Stimulated activated CD8-positive, alpha-beta memory T cell treated with anti-CD3 and anti-CD28 coated beads, Interleukin-4, amount 100 ng/mL, for 24 hours (primary cell): ENCODE results near the gene JARID2.

ENCODE experiments used
- DNase-seq: peaks from one replicate; pipeline ENCODE4 v3.0.0-alpha.2; 2020; ENCODE audit warnings: low read depth

The JARID2 gene

DNA sequence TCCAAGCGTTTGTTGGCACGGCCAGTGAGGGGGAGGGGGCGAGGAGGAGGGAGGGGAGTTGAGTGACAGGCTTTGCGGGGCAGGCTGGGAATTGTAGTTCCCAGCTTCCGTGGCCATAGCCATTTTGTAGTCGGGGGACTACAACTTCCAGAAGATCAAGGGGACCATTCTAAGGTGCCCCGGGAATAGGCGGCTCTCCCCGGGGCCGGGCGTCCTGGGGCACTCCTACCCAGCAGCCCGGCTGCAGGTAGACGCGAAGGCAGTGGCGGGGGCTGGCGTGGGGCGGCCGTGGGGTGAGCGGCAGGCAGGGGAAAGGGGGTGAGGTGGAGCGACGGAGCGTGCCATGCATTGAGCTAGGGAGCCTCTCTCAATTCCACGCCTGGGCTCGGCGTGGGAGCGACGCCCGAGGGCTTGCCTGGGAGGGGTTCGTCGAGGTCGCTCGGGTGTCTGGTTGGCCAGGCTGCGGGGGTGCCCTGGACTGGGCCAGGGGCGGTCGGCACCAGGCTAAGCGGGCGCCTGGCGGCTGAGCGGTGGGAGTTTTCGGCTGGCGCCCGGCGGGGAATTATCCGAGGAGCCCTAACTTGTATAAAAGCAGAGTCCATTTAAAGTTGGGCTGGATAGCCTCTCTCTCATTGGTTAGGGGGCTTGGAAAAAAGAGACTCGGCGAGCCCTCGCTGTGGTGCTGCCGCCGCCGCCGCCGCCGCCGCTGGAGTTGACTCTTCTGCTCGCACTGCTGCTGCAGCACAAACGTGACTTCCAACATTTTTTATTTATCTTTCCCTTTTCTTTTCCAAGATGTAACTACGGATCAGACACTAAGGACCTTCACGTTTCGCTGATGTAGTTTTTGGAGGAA, at the start of gene JARID2:
Gene JARID2, plus strand, starts transcription at position 709 of the 856 bp plus-strand sequence. CDS start 471 bp downstream, outside the sequence.
- peak; percentile 95 for DNase-seq

GRCh38 chr6:15200087-15200486, 45.8 kb upstream of the JARID2 start:
- DNase-seq, result no peak

DNA sequence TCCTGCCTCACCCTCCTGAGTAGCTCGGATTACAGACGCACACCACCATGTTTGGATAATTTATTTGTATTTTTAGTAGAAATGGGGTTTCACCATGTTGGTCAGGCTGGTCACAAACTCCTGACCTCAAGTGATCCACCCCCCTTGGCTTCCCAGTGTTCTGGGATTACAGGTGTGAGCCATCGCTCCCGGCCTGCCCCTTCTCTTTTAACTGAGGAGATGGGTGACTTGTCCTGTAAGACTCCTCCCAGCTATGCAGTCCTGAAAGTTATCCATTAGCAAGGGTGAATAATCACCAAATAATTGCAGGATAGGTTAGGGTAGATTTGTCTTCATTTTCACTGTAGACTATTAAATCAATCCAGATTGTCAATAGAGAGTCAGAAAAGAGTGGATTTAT, 40.5 kb upstream of the JARID2 start:
- no peak for DNase-seq

DNA sequence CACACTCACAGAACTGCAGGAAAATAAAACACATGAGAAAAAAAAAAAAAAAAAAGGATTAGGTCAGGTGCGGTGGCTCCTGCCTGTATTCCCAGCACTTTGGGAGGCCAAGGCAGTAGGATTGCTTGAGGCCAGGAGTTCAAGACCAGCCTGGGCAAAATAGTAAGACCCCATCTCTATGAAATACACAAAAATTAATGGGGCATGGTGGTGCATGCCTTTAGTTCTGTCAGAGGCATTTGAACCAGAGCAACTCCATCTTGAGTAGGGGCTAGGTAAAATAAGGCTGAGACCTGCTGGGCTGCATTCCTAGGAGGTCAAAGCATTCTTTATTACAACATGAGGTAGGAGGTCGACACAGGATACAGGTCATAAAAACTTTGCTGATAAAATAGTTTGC, 39.0 kb upstream of the JARID2 start:
- DNase-seq, result no peak

GRCh38 chr6:15207923-15208322, 37.9 kb upstream of the JARID2 start:
- DNase-seq, result no peak

- DNase-seq, result no peak
Observed at GRCh38 chr6:15213838-15214400, 31.9 kb upstream of the JARID2 start.

DNA sequence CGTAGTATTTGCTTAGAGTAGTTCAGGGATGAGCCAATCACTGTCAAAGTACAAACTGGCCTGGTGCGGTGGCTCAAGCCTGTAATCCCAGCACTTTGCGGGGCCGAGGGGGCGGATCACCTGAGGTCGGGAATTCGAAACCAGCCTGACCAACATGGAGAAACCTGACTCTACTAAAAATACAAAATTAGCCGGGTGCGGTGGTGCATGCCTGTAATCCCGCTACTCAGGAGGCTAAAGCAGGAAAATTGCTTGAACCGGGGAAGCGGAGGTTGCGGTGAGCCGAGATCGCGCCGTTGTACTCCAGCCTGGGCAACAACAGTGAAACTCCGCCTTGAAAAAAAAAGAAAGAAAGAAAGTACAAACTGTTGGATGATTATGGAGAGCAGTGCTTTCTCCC, 27.5 kb upstream of the JARID2 start:
- no peak for DNase-seq

GRCh38 chr6:15220062-15220461, 25.8 kb upstream of the JARID2 start:
- DNase-seq, result no peak

GRCh38 chr6:15227827-15228318, 18.0 kb upstream of the JARID2 start:
- DNase-seq, result no peak

DNA sequence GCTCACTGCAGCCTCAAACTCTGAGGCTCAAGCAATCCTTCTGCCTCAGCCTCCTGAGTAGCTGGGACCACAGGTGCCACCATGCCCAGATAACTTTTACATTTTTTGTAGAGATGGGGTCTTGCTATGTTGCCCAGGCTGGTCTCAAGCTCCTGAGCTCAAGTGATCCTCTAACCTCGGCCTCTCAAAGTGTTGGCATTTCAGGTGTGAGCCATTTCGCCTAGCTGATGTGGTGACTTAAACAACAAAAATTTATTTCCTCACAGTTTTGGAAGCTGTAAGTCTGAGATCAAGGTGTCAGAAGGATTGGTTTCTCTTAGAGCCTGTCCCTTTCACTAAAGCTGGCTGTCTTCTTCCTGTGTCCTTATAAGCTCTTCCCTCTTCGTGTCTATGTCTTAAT, 15.0 kb upstream of the JARID2 start:
- no peak for DNase-seq

DNA sequence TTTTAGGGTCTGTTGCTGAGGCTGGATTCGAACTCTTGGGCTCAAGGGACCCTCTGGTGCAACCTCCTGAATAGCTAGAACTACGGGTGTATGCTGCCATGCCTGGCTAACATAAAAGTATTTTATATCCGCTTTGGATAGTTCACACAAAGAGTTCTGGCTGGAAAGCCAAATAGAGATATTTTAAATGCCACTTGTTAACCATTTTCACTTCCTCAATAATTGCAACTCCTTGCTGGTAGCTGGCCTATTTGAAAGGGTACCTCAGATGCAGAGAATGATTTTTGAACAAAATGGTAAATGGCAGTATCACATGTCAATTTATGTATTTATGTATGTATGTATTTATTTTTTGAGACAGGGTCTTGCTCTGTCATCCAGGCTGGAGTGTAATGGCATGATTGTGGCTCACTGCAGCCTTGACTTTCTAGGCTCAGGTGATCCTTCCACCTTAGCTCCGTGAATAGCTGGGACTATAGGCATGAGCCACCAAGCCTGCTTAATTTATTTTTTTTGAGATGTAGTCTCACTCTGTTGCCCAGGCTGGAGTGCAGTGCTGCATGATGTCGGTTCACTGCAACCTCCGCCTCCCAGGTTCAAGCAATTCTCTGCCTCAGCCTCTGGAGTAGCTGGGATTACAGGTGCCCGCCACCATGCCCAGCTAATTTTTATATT, 12.9 kb upstream of the JARID2 start:
- no peak for DNase-seq

GRCh38 chr6:15234068-15234758, 11.7 kb upstream of the JARID2 start:
- DNase-seq, result no peak

DNA sequence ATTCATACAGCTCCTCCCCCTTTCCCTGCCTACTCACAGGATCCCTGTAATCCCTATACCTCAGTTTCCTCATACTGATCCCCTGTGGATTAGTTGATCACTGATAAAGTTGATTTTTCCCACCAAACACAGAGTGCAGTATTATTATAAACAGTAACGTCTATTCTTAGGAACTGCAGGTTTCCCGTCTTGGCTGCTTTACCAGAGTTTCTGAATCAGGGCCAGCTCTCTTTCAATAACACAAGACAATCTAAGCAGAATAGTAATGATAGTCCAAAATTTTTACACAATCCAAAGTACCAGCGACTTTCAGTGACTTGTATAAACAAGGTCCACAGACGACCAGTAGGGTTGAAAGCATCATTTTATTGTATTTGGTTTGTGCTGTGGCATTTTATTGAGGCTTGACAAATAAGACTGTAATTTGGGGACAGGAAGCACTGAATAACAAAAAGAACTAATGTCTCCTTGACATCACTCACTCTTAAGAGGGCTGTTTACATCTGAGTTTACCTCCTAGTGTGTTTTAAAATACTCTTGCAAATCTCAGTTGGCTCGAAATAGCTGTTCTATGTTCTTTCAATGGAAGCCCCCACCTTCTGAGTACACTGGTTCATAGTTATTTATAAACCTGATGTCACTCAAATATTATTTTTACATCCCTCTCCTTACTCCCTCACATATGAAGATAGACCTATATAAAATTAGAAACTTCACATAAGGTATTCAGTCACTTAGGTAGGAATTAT, 6.1 kb upstream of the JARID2 start:
- DNase-seq, result no peak

GRCh38 chr6:15242503-15242902, 3.4 kb upstream of the JARID2 start:
- DNase-seq, result no peak

DNA sequence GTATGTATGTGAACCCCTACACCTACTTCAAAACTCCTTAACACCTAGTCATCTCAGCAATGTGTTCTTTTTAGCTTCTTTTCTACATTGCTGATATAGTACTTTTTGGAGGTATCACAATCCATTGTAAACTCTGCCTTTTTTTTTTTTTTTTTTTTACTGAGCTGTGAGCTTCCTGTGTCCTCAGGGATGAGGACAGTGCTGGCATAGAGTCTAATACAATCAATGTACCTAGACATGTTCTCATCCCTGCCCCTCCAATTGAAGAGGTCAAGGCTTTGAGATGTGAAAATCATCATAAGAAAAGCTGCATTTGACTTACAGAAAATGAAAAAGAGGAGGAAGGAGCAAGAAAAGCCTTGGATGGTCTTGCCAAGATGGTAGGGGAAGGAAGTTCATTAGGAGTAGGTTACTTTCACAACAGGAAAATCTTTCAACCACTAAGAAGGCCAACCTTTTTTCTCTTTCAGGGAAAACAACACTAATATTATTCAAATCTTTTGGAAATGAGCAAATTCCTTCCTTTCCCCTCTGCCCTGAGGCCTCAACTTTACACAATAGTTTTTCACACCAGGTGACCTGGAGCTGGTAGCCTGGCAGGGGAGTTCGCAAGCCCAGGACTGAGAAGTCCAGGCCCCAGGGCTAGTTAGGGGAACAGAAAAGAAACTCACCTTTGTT, 2.8 kb upstream of the JARID2 start:
- DNase-seq, result no peak

DNA sequence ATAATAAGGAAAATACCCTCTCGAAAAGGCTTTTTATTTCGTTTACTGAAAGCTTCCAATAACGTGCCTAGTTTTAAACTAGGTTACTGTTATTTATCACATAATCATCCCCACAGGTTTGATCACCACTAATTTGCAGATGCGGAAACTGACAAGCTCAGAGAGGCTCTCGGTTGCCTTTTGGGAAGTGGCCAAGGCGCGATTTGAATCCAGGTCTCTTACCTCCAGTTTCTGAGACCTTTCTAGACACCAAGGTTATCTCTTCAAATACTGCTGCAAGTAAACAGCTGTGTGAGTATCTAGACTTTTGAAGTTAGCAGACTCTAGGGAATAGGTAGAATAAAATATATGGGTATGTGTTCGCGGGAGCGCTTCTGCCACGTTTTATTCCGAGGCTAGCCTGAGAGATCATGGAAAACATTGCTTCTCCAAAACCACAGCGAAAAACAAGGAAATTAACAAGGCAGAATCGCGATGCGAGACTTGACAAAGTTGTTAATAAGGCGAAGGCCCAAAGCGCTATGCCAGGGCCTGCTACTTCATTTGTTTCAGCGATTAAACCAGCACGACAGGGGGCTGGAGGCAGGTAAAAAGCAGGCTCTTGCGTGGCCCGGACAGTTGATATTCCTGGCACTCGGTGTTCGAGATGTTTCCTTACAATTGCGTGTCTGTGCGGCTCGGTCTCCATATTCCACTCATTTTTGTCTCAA, 1.8 kb upstream of the JARID2 start:
- no peak for DNase-seq

- DNase-seq, result no peak
Observed at GRCh38 chr6:15244620-15245360, 1.1 kb upstream of the JARID2 start.

GRCh38 chr6:15246217-15246665, 372 bp downstream of the JARID2 start:
- DNase-seq, result no peak

DNA sequence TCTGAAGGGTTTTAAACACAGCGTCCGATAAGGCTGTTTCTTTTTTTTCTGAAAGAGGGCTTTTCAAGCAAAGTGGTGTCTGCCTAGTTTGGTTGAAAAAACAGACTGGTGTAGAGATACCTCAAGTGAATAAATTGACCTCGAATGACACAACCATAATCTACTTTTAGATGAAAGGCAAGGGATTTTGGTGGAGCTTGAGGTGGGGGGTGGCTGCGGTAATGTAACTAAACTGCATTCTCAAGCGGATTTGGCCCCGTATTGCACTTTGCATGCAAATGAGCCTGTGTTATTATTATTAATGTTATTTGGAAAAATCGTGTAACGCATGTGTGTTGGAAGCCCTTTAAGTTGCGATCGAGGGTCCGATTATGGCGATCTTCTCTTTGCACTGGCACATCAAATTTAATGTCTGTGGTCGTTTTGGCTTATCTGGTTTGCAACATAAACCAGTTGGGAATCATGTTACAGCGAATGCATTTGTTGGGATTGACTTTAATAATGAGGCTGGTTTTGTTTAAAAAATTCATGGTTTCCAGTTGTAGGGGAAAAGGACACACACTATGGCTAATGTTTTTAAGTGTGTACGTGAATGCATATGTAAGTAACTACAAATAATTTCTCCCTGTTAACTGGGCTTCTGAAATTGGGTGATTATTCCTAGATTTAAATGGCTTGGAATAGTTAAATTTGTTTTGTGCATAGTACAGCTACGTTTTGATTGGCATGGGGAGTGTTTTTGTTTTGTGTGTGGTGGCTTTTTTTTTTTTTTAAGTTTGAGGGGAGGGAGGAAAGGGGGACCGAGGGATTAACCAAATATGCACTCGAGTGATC, 1.0 kb downstream of the JARID2 start:
- no peak for DNase-seq
